ENCODE measurements around the gene IQCF6. TPM values are rescaled to one million over a fixed set of nuclear protein-coding genes. Genes with fewer than 3 reads are reported as not detected.
A peak's percentile ranks its signal among the peaks of the same experiment; 100 is the strongest.

Gene IQCF6
- total and polyA plus RNA-seq, 2 of the 13 experiments (the other 11 are each of a cell fraction or from before 2014, with no cell fraction given), result not detected

- H3K36me3 ChIP-seq (replicated peaks in 1 of 2; ENCODE audit: control insufficient read depth in 1 of 2, insufficient read depth in 2 of 2, low read length in 2 of 2), result no peaks in the 10 kb centered on the region
- peaks cover 0 to 14% of the 10 kb centered on the region in 2 experiments; a peak in 3 of 5 replicates for H3K27me3 ChIP-seq (ENCODE audit: control insufficient read depth in 1 of 2, insufficient read depth in 2 of 2, low read length in 2 of 2)
- no peaks in the 10 kb centered on the region for H3K4me1 ChIP-seq (ENCODE audit: insufficient read depth, low read length)
- TF ChIP-seq KLF6 (CRISPR knock-in tag; IDR thresholded peaks at IDR 0.05) (no peak), CEBPB (IDR thresholded peaks at IDR 0.05; ENCODE audit: borderline replicate concordance, low read depth, low read length) (0 out of 2 replicates have a peak, but pooled peaks have one; percentile 27), ZSCAN9 (CRISPR knock-in tag; IDR thresholded peaks at IDR 0.05; ENCODE audit: borderline replicate concordance) (no peak)
- DNase-seq (ENCODE audit: low spot score) (no peak), ATAC-seq (no peak), FAIRE-seq (no peak)
- no peak overlapping the region for H3K4me3 ChIP-seq (replicated peaks in 1 of 3; ENCODE audit: insufficient read depth in 1 of 3, low read depth in 2 of 3, low read length in 3 of 3)
- in situ Hi-C loops (cut with HindIII; ENCODE audit: extremely low pct_ligation_motif_present, low pct_unique_long_range_greater_than_20kb), result no loop called here
- 66% methylated on average over 3 of the region's 3 CpGs for WGBS (ENCODE audit: low lambda C conversion rate)
- POLR2A ChIA-PET, result no interaction called here
- CTCF ChIA-PET (ENCODE audit: low intra/inter-chr PET ratio, low total read pairs), result no interaction called here
- H3K9me3 ChIP-seq (ENCODE audit: low read length), result no peaks in the 10 kb centered on the region
- no peak overlapping the region for H2AFZ ChIP-seq (ENCODE audit: low read length)
- H4K20me1 ChIP-seq (ENCODE audit: insufficient read depth, low read length), result no peaks in the 10 kb centered on the region
- no peak overlapping the region for H3K9ac ChIP-seq (ENCODE audit: insufficient read depth, low read depth, low read length)
- no peak overlapping the region for H3K4me2 ChIP-seq (ENCODE audit: low read depth, low read length)
- H3K79me2 ChIP-seq (ENCODE audit: insufficient read depth, low read length), result no peaks in the 10 kb centered on the region
- no TSS peak for BruUV-seq (replicated peaks)
- intact Hi-C loops (cut with micrococcal nuclease; ENCODE audit: unreplicated experiment), result loop anchor here (10.0 kb wide), 1 partner anchor 471 kb away; the partner anchor contains the start of gene GLYCTK
- no peak overlapping the region for H3K27ac ChIP-seq (ENCODE audit: extremely low read length, insufficient read depth, low read length)
Observed at GRCh38 chr3:51814034-51814433, 35.0 kb upstream of the IQCF6 start.

- TF ChIP-seq ZNF770 (CRISPR knock-in tag; IDR thresholded peaks at IDR 0.05) (no peak), ZBTB33 (CRISPR knock-in tag; IDR thresholded peaks at IDR 0.05) (no peak), E2F5 (CRISPR knock-in tag; conservative IDR thresholded peaks at IDR 0.05) (no peak), RNF219 (CRISPR knock-in tag; IDR thresholded peaks at IDR 0.05) (no peak), SMC3 (IDR thresholded peaks at IDR 0.05; ENCODE audit: low read length) (no peak), SRY (CRISPR knock-in tag; IDR thresholded peaks at IDR 0.05) (no peak)
- no peaks in the 10 kb centered on the region for H3K36me3 ChIP-seq (replicated peaks in 1 of 2; ENCODE audit: control insufficient read depth in 1 of 2, insufficient read depth in 2 of 2, low read length in 2 of 2)
- ChIA-PET POLR2A (no interaction called here), CTCF (ENCODE audit: low intra/inter-chr PET ratio, low total read pairs) (no interaction called here)
- H3K27ac ChIP-seq (ENCODE audit: extremely low read length, insufficient read depth, low read length), result no peak overlapping the region
- H2AFZ ChIP-seq (ENCODE audit: low read length), result no peak overlapping the region
- H3K9me3 ChIP-seq (ENCODE audit: low read length), result no peaks in the 10 kb centered on the region
- no peak overlapping the region for H3K4me3 ChIP-seq (replicated peaks in 1 of 3; ENCODE audit: insufficient read depth in 1 of 3, low read depth in 2 of 3, low read length in 3 of 3)
- no peak for DNase-seq (ENCODE audit: low spot score)
- in situ Hi-C loops (cut with HindIII; ENCODE audit: extremely low pct_ligation_motif_present, low pct_unique_long_range_greater_than_20kb) (no loop called here), intact Hi-C loops (cut with micrococcal nuclease; ENCODE audit: unreplicated experiment) (loop anchor here (10.0 kb wide), 1 partner anchor 471 kb away; the partner anchor contains the start of gene GLYCTK)
- H3K27me3 ChIP-seq (ENCODE audit: control insufficient read depth in 1 of 2, insufficient read depth in 2 of 2, low read length in 2 of 2), result peaks cover 0 to 14% of the 10 kb centered on the region in 2 experiments; a peak in 3 of 5 replicates
- no peaks in the 10 kb centered on the region for H3K4me1 ChIP-seq (ENCODE audit: insufficient read depth, low read length)
- no TSS peak for BruUV-seq (replicated peaks)
- H3K9ac ChIP-seq (ENCODE audit: insufficient read depth, low read depth, low read length), result no peak overlapping the region
- H3K4me2 ChIP-seq (ENCODE audit: low read depth, low read length), result no peak overlapping the region
- H4K20me1 ChIP-seq (ENCODE audit: insufficient read depth, low read length), result no peaks in the 10 kb centered on the region
- WGBS (ENCODE audit: low lambda C conversion rate), result no CpG with 5 or more reads among the region's 6 CpGs
- no peaks in the 10 kb centered on the region for H3K79me2 ChIP-seq (ENCODE audit: insufficient read depth, low read length)
- FAIRE-seq, result no peak
- ATAC-seq, result no peak
Observed at GRCh38 chr3:51813539-51813938, 34.5 kb upstream of the IQCF6 start.
